ENCODE measurements around the gene GOLGA8B. TPM values are rescaled to one million over a fixed set of nuclear protein-coding genes. Genes with fewer than 3 reads are reported as not detected.
"Not testable (repeated sequence)": the region's sequence is repeated elsewhere in the genome, so short reads cannot be mapped to it uniquely, and the experiment has no call there.

The GOLGA8B gene
- total RNA-seq, 1 donor from 2014 or later, result 55.5 TPM

GRCh38 chr15:34584996-34585395, 1.5 kb upstream of the GOLGA8B start:
- no peak overlapping the region for H3K4me3 ChIP-seq
- ATAC-seq (no peak), DNase-seq (no peak)
- peaks cover 13% of the 10 kb centered on the region for H3K27me3 ChIP-seq (ENCODE audit: low read depth)
- TF ChIP-seq, protein P1, sequence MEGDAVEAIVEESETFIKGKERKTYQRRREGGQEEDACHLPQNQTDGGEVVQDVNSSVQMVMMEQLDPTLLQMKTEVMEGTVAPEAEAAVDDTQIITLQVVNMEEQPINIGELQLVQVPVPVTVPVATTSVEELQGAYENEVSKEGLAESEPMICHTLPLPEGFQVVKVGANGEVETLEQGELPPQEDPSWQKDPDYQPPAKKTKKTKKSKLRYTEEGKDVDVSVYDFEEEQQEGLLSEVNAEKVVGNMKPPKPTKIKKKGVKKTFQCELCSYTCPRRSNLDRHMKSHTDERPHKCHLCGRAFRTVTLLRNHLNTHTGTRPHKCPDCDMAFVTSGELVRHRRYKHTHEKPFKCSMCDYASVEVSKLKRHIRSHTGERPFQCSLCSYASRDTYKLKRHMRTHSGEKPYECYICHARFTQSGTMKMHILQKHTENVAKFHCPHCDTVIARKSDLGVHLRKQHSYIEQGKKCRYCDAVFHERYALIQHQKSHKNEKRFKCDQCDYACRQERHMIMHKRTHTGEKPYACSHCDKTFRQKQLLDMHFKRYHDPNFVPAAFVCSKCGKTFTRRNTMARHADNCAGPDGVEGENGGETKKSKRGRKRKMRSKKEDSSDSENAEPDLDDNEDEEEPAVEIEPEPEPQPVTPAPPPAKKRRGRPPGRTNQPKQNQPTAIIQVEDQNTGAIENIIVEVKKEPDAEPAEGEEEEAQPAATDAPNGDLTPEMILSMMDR (IDR thresholded peaks at IDR 0.05), result no peak
- intact Hi-C loops (cut with DNase I), result no loop called here
- H3K4me1 ChIP-seq, result peaks cover 15% of the 10 kb centered on the region
- H3K9me3 ChIP-seq, result no peaks in the 10 kb centered on the region
- no peaks in the 10 kb centered on the region for H3K36me3 ChIP-seq
- no peak overlapping the region for H3K27ac ChIP-seq

- ATAC-seq (no peak), DNase-seq (no peak)
- Histone ChIP-seq H3K9me3 (no peaks in the 10 kb centered on the region), H3K27me3 (ENCODE audit: low read depth) (peaks cover 13% of the 10 kb centered on the region), H3K4me1 (peaks cover 15% of the 10 kb centered on the region), H3K4me3 (peak overlapping the region; percentile 80), H3K27ac (no peak overlapping the region), H3K36me3 (no peaks in the 10 kb centered on the region)
- intact Hi-C loops (cut with DNase I), result no loop called here
- TF ChIP-seq, protein P1 (IDR thresholded peaks at IDR 0.05), result no peak
Observed at GRCh38 chr15:34584330-34584668, 848 bp upstream of the GOLGA8B start.

DNA sequence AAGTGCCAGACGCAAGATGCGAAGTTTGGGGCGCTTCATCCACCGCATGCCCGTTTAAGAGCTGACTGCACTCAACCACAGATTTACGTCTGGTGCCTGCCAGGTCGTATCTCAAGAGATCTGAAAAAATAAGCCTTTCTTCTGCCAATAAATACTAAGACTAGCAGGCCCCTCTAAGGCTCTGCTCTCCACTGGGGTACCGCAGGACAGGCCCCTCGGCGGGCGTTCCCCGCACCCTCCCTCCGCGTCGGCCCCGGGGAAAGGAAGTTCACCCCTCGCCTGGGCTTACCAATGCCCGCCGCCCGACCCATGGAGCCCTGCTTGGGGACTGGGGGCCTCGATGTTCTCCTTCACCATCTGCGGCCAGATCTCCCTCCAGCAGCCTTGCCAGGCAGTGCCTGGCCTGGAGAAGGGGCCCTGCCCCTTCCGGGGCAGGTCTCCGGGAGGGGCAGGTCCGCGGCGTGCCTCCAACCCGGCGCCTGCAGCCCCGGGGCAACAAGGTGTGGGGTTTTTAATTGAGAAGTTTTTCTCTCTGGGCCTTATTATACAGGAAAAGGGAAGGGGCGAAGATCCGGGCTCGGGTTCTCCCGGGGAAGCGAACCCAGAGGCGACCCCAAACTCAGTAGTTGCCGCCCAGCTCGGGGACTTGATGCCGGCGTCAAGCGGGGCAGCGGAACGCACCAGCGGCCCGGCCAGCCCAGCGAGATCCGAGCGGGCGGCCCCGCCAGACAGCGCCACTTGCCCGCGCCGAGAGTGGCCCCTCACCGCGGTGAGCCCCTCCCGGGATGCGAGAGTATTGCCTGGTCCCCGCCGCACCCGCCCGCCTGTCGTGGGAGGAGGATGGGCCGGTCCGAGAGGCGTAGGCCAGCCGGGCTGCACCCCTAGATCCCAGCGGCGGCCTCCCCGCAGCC, 735 bp downstream of the GOLGA8B start:
- peak overlapping the region; percentile 46 for H3K27ac ChIP-seq
- no peaks in the 10 kb centered on the region for H3K9me3 ChIP-seq
- no peak for DNase-seq
- no peaks in the 10 kb centered on the region for H3K36me3 ChIP-seq
- TF ChIP-seq, protein P1 (IDR thresholded peaks at IDR 0.05), result no peak
- intact Hi-C loops (cut with DNase I), result no loop called here
- H3K27me3 ChIP-seq (ENCODE audit: low read depth), result peaks cover 13% of the 10 kb centered on the region
- H3K4me3 ChIP-seq, result peak overlapping the region; percentile 80
- H3K4me1 ChIP-seq, result peaks cover 15% of the 10 kb centered on the region
- ATAC-seq, result peak; percentile 81 to 87

- H3K4me3 ChIP-seq, result peak overlapping the region; percentile 80
- intact Hi-C loops (cut with DNase I), result not testable (repeated sequence)
Observed at GRCh38 chr15:34581687-34582460, 1.6 kb downstream of the GOLGA8B start.

GRCh38 chr15:34581043-34581365, 2.4 kb downstream of the GOLGA8B start:
- intact Hi-C loops (cut with DNase I), result no loop called here
- no peaks in the 10 kb centered on the region for H3K36me3 ChIP-seq
- no peak for DNase-seq
- TF ChIP-seq, protein P1 (IDR thresholded peaks at IDR 0.05), result no peak
- no peaks in the 10 kb centered on the region for H3K9me3 ChIP-seq
- H3K4me3 ChIP-seq, result no peak overlapping the region
- no peak for ATAC-seq
- H3K4me1 ChIP-seq, result peaks cover 15% of the 10 kb centered on the region
- peaks cover 13% of the 10 kb centered on the region for H3K27me3 ChIP-seq (ENCODE audit: low read depth)
- H3K27ac ChIP-seq, result no peak overlapping the region

More at GRCh38 chr15:34581687-34582460, 1.6 kb downstream of the GOLGA8B start:
- H3K9me3 ChIP-seq, DNase-seq, H3K36me3 ChIP-seq, H3K27ac ChIP-seq, ATAC-seq: not testable (repeated sequence)
- peaks cover 15% of the 10 kb centered on the region for H3K4me1 ChIP-seq
- H3K27me3 ChIP-seq (ENCODE audit: low read depth), result peaks cover 13% of the 10 kb centered on the region

- H3K4me3 ChIP-seq; DNase-seq; H3K36me3 ChIP-seq; intact Hi-C loops (cut with DNase I); H3K27ac ChIP-seq; H3K9me3 ChIP-seq; ATAC-seq: not testable (repeated sequence)
- H3K27me3 ChIP-seq (ENCODE audit: low read depth), result peaks cover 13% of the 10 kb centered on the region
- H3K4me1 ChIP-seq, result peaks cover 15% of the 10 kb centered on the region
Observed at GRCh38 chr15:34580251-34581042, 3.0 kb downstream of the GOLGA8B start.
